HG02678 (cell line): ENCODE results near the gene FIBCD1.

Experiments
- ATAC-seq: cut with Tn5 transposase; IDR thresholded peaks from one replicate; pipeline ENCODE4 v1.9.1; 2021; ENCODE audit warnings: mild to moderate bottlenecking, moderate library complexity; ENCODE audit not compliant: unreplicated experiment

Gene FIBCD1

GRCh38 chr9:130862747-130863146 lies 76.3 kb downstream of the FIBCD1 start:
- ATAC-seq = no peak

GRCh38 chr9:130862217-130862616 lies 76.8 kb downstream of the FIBCD1 start:
- ATAC-seq = no peak

GRCh38 chr9:130861372-130862180 lies 77.5 kb downstream of the FIBCD1 start:
- ATAC-seq = no peak

- no peak for ATAC-seq
Measured at GRCh38 chr9:130860458-130861316, 78.4 kb downstream of the FIBCD1 start.

GRCh38 chr9:130858739-130859705 lies 80.0 kb downstream of the FIBCD1 start:
- no peak for ATAC-seq

GRCh38 chr9:130857864-130858738 lies 80.9 kb downstream of the FIBCD1 start:
- no peak for ATAC-seq

- no peak for ATAC-seq
Measured at GRCh38 chr9:130856474-130856873, 82.6 kb downstream of the FIBCD1 start.

- ATAC-seq = no peak
Measured at GRCh38 chr9:130854835-130855234, 84.2 kb downstream of the FIBCD1 start.

GRCh38 chr9:130854092-130854491 lies 85.0 kb downstream of the FIBCD1 start:
- no peak for ATAC-seq

- ATAC-seq = no peak
Measured at GRCh38 chr9:130852801-130853200, 86.2 kb downstream of the FIBCD1 start.
